Loucy (cell line): ENCODE data around the gene PHF19.
A peak's percentile ranks its signal among the peaks of the same experiment; 100 is the strongest.

Experiments
- H2AFZ ChIP-seq: fragments of 200-600 bp; sonication (generic); 2 replicates; pipeline ENCODE4 v1.6.0; 2016; ENCODE audit warnings: antibody characterized with exemption, mild to moderate bottlenecking, low read length, moderate library complexity
- H3F3A ChIP-seq: fragments of 200-600 bp; 2 replicates; pipeline ENCODE4 v1.6.0; 2016; ENCODE audit warnings: antibody characterized with exemption, low read depth, mild to moderate bottlenecking
- H3K27me3 ChIP-seq: fragments of 200-600 bp; sonication (generic); 2 replicates; pipeline ENCODE4 v1.6.1; 2014; ENCODE audit warnings: low read length, mild to moderate bottlenecking; ENCODE audit not compliant: insufficient read depth, poor library complexity, severe bottlenecking
- H3K36me3 ChIP-seq: fragments of 200-600 bp; sonication (generic); 2 replicates; pipeline ENCODE4 v1.6.1; 2016; ENCODE audit warnings: low read length; ENCODE audit not compliant: insufficient read depth
- H3K4me1 ChIP-seq: fragments of 200-600 bp; sonication (generic); 2 replicates; pipeline ENCODE4 v1.5.1; 2014; ENCODE audit warnings: low read length, mild to moderate bottlenecking; ENCODE audit not compliant: insufficient read depth, poor library complexity, severe bottlenecking
- H3K4me2 ChIP-seq: fragments of 200-600 bp; sonication (generic); 2 replicates; pipeline ENCODE4 v1.6.0; 2014; ENCODE audit warnings: antibody characterized with exemption, low read length, low read depth, mild to moderate bottlenecking; ENCODE audit not compliant: poor library complexity, severe bottlenecking
- H3K4me3 ChIP-seq: fragments of 200-600 bp; sonication (generic); 2 replicates; pipeline ENCODE4 v1.5.1; 2014; ENCODE audit warnings: low read length, mild to moderate bottlenecking, mixed read lengths; ENCODE audit not compliant: poor library complexity, severe bottlenecking
- H3K79me2 ChIP-seq: fragments of 200-600 bp; sonication (generic); 2 replicates; pipeline ENCODE4 v1.6.1; 2014; ENCODE audit warnings: low read length; ENCODE audit not compliant: insufficient read depth
- H3K9ac ChIP-seq: fragments of 200-600 bp; sonication (generic); 2 replicates; pipeline ENCODE4 v1.6.0; 2014; ENCODE audit warnings: mild to moderate bottlenecking, low read depth, low read length, moderate library complexity; ENCODE audit not compliant: poor library complexity, severe bottlenecking
- H3K9me2 ChIP-seq: fragments of 200-600 bp; sonication (generic); replicated peaks from 2 replicates; pipeline ENCODE4 v1.6.1; 2016; ENCODE audit warnings: low read depth, low read length, mixed read lengths
- H3K9me3 ChIP-seq: fragments of 200-600 bp; sonication (generic); 2 replicates; pipeline ENCODE4 v1.6.1; 2014; ENCODE audit warnings: mild to moderate bottlenecking, antibody characterized with exemption, low read length, low read depth; ENCODE audit not compliant: insufficient read depth
- H4K20me1 ChIP-seq: fragments of 200-600 bp; sonication (generic); 2 replicates; pipeline ENCODE4 v1.6.0; 2014; ENCODE audit warnings: antibody characterized with exemption, low read length, mild to moderate bottlenecking; ENCODE audit not compliant: insufficient read depth, poor library complexity, severe bottlenecking
- EZH2phosphoT487 ChIP-seq: fragments of 200-600 bp; IDR thresholded peaks from 2 replicates; pipeline ENCODE4 v1.6.1; 2018; ENCODE audit warnings: antibody characterized with exemption, mild to moderate bottlenecking, moderate library complexity, borderline replicate concordance
- TF ChIP-seq, protein P1 (sequence below): fragments of 200-600 bp; sonication (generic); conservative IDR thresholded peaks from 2 replicates; pipeline ENCODE4 v1.5.1; 2014; ENCODE audit warnings: mild to moderate bottlenecking, antibody characterized with exemption, low read length

The PHF19 gene

GRCh38 chr9:120872791-120873502 is 4.0 kb downstream of the PHF19 start:
- Histone ChIP-seq H3K9ac (peak overlapping the region; percentile 99), H3K4me3 (peak overlapping the region; percentile 80), H3F3A (peaks cover 8% of the 10 kb centered on the region; the same call in 1 of the 2 replicates), H3K9me2 (no peaks in the 10 kb centered on the region), H3K4me2 (peak overlapping the region; percentile 97), H3K4me1 (peaks cover 55% of the 10 kb centered on the region), H3K9me3 (no peaks in the 10 kb centered on the region), H3K36me3 (peaks cover 59% of the 10 kb centered on the region), H3K27me3 (no peaks in the 10 kb centered on the region), H2AFZ (no peak overlapping the region), H4K20me1 (peaks cover 7% of the 10 kb centered on the region), H3K79me2 (peaks cover 93% of the 10 kb centered on the region)
- no peak for TF ChIP-seq EZH2phosphoT487
- TF ChIP-seq, protein P1, sequence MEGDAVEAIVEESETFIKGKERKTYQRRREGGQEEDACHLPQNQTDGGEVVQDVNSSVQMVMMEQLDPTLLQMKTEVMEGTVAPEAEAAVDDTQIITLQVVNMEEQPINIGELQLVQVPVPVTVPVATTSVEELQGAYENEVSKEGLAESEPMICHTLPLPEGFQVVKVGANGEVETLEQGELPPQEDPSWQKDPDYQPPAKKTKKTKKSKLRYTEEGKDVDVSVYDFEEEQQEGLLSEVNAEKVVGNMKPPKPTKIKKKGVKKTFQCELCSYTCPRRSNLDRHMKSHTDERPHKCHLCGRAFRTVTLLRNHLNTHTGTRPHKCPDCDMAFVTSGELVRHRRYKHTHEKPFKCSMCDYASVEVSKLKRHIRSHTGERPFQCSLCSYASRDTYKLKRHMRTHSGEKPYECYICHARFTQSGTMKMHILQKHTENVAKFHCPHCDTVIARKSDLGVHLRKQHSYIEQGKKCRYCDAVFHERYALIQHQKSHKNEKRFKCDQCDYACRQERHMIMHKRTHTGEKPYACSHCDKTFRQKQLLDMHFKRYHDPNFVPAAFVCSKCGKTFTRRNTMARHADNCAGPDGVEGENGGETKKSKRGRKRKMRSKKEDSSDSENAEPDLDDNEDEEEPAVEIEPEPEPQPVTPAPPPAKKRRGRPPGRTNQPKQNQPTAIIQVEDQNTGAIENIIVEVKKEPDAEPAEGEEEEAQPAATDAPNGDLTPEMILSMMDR = no peak

DNA sequence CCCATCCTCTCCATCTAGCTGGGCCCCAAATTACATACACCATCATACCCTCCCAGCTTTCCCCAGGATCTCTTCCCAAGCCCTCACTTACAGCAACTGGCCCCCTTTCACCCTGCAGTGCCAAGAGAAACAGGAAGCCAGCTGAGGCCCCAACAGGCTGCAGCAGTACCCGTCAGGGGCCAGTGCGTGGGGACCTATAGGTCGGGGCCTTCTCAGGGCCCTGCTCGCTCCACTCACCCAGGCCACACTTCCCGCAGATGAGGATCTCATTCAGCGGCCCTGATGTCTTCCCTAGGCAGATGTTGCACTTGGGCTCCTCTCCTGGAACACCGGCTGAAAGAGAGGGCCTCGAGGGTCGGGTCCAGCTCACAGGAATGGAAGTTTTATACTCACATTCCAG is 6.8 kb downstream of the PHF19 start:
- Histone ChIP-seq H3K27me3 (no peaks in the 10 kb centered on the region), H3K9ac (no peak overlapping the region)

DNA sequence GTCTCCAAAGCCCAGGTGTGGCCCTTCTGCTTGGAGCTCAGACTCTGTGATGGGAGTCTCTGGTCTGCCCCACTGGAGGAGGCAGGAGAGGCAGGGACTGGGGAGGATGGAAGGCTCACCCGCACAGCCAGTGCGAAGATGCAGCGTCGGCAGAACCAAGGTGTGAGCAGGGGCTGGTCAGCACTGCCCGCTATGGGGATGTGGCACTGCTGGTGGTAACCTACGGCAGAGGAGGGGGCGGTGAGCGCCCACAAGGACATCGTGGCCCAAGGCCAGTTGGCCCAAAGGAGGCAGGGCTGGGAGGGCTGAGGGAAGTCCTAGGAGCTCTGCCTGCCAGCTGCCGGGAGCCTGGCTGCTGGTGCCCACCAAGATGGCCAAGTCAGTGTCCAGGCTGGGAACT is 7.3 kb downstream of the PHF19 start:
- Histone ChIP-seq H3K9me3 (no peaks in the 10 kb centered on the region), H3K4me3 (no peak overlapping the region), H4K20me1 (peaks cover 9% of the 10 kb centered on the region), H3K4me1 (peaks cover 48% of the 10 kb centered on the region), H3K79me2 (peaks cover 93% of the 10 kb centered on the region), H3K4me2 (peak overlapping the region; percentile 5), H3K9me2 (no peaks in the 10 kb centered on the region), H2AFZ (no peak overlapping the region), H3K36me3 (peaks cover 88% of the 10 kb centered on the region), H3K27me3 (no peaks in the 10 kb centered on the region), H3F3A (no peaks in the 10 kb centered on the region), H3K9ac (no peak overlapping the region)
- no peak for TF ChIP-seq EZH2phosphoT487
- TF ChIP-seq, protein P1 = no peak

More for the DNA sequence above, 6.8 kb downstream of the PHF19 start:
- H3K9me3 ChIP-seq = no peaks in the 10 kb centered on the region
- H3K4me2 ChIP-seq = peak overlapping the region; percentile 5
- H3K9me2 ChIP-seq = no peaks in the 10 kb centered on the region
- no peak for TF ChIP-seq EZH2phosphoT487
- TF ChIP-seq, protein P1 = no peak
- H3K36me3 ChIP-seq = peaks cover 86% of the 10 kb centered on the region
- no peaks in the 10 kb centered on the region for H3F3A ChIP-seq
- no peak overlapping the region for H2AFZ ChIP-seq
- peaks cover 53% of the 10 kb centered on the region for H3K4me1 ChIP-seq
- peaks cover 12% of the 10 kb centered on the region for H4K20me1 ChIP-seq
- H3K79me2 ChIP-seq = peaks cover 96% of the 10 kb centered on the region
- no peak overlapping the region for H3K4me3 ChIP-seq
